Activated T-cell treated with anti-CD3 and anti-CD28 coated beads, Interleukin-2, amount 50 U/mL, for 24 hours (primary cell): Measurements from ENCODE around the gene FGGY.
"Not testable (repeated sequence)": the region's sequence is repeated elsewhere in the genome, so short reads cannot be mapped to it uniquely, and the experiment has no call there.

Source experiments
- DNase-seq: peaks from one replicate; pipeline ENCODE4 v3.0.0-alpha.2; 2020
- H3K27ac Mint-ChIP-seq: 2 replicates; pipeline ENCODE4 v1.8.0; 2020; ENCODE audit warnings: mild to moderate bottlenecking, mixed read lengths
- H3K27me3 Mint-ChIP-seq: 2 replicates; pipeline ENCODE4 v1.8.0; 2020; ENCODE audit warnings: mixed read lengths
- H3K36me3 Mint-ChIP-seq: 2 replicates; pipeline ENCODE4 v1.8.0; 2020; ENCODE audit warnings: low read depth, mixed read lengths
- H3K4me1 Mint-ChIP-seq: 2 replicates; pipeline ENCODE4 v1.8.0; 2020; ENCODE audit warnings: low read depth, mixed read lengths
- H3K4me3 Mint-ChIP-seq: 2 replicates; pipeline ENCODE4 v1.8.0; 2020; ENCODE audit warnings: mild to moderate bottlenecking, moderate library complexity, mixed read lengths
- H3K9me3 Mint-ChIP-seq: 2 replicates; pipeline ENCODE4 v1.8.0; 2020; ENCODE audit warnings: mixed read lengths

FGGY gene

GRCh38 chr1:59558580-59558979, 261.7 kb downstream of the FGGY start:
- H3K27ac Mint-ChIP-seq, H3K4me3 Mint-ChIP-seq, DNase-seq, H3K27me3 Mint-ChIP-seq, H3K4me1 Mint-ChIP-seq: not testable (repeated sequence)
- Mint-ChIP-seq H3K9me3 (peaks cover 27% of the 10 kb centered on the region), H3K36me3 (peaks cover 45% of the 10 kb centered on the region)

- H3K27ac Mint-ChIP-seq = no peak overlapping the region
- no peak for DNase-seq
- no peaks in the 10 kb centered on the region for H3K27me3 Mint-ChIP-seq
- peaks cover 26% of the 10 kb centered on the region for H3K36me3 Mint-ChIP-seq
- H3K9me3 Mint-ChIP-seq = peaks cover 27% of the 10 kb centered on the region
- peaks cover 3% of the 10 kb centered on the region for H3K4me1 Mint-ChIP-seq
- no peak overlapping the region for H3K4me3 Mint-ChIP-seq
Observed at GRCh38 chr1:59560807-59561450, 264.0 kb downstream of the FGGY start.

GRCh38 chr1:59561796-59562195, 264.9 kb downstream of the FGGY start:
- peaks cover 19% of the 10 kb centered on the region for H3K36me3 Mint-ChIP-seq
- H3K9me3 Mint-ChIP-seq = peaks cover 23% of the 10 kb centered on the region
- peaks cover 4% of the 10 kb centered on the region for H3K4me1 Mint-ChIP-seq
- no peak for DNase-seq
- no peak overlapping the region for H3K27ac Mint-ChIP-seq
- no peaks in the 10 kb centered on the region for H3K27me3 Mint-ChIP-seq
- no peak overlapping the region for H3K4me3 Mint-ChIP-seq

GRCh38 chr1:59564192-59564891, 267.4 kb downstream of the FGGY start:
- no peak for DNase-seq
- H3K4me1 Mint-ChIP-seq = peaks cover 4% of the 10 kb centered on the region
- no peak overlapping the region for H3K27ac Mint-ChIP-seq

GRCh38 chr1:59565611-59566410, 268.9 kb downstream of the FGGY start:
- peaks cover 17% of the 10 kb centered on the region for H3K4me1 Mint-ChIP-seq
- H3K4me3 Mint-ChIP-seq = no peak overlapping the region
- no peaks in the 10 kb centered on the region for H3K9me3 Mint-ChIP-seq
- H3K36me3 Mint-ChIP-seq = no peaks in the 10 kb centered on the region
- DNase-seq = no peak
- no peaks in the 10 kb centered on the region for H3K27me3 Mint-ChIP-seq
- no peak overlapping the region for H3K27ac Mint-ChIP-seq

More at GRCh38 chr1:59564192-59564891, 267.4 kb downstream of the FGGY start:
- Mint-ChIP-seq H3K27me3 (no peaks in the 10 kb centered on the region), H3K4me3 (no peak overlapping the region), H3K9me3 (peaks cover 1% of the 10 kb centered on the region), H3K36me3 (no peaks in the 10 kb centered on the region)

- Mint-ChIP-seq H3K4me1 (peaks cover 30% of the 10 kb centered on the region), H3K27ac (no peak overlapping the region), H3K9me3 (no peaks in the 10 kb centered on the region), H3K27me3 (no peaks in the 10 kb centered on the region), H3K4me3 (no peak overlapping the region), H3K36me3 (no peaks in the 10 kb centered on the region)
- no peak for DNase-seq
Observed at GRCh38 chr1:59568158-59568935, 271.5 kb downstream of the FGGY start.

- H3K4me3 Mint-ChIP-seq = no peak overlapping the region
- no peaks in the 10 kb centered on the region for H3K27me3 Mint-ChIP-seq
- no peak for DNase-seq
- no peak overlapping the region for H3K27ac Mint-ChIP-seq
- H3K36me3 Mint-ChIP-seq = peaks cover 2% of the 10 kb centered on the region
- H3K9me3 Mint-ChIP-seq = peaks cover 5% of the 10 kb centered on the region
- H3K4me1 Mint-ChIP-seq = peaks cover 30% of the 10 kb centered on the region
Observed at GRCh38 chr1:59569198-59569597, 272.3 kb downstream of the FGGY start.

- no peaks in the 10 kb centered on the region for H3K27me3 Mint-ChIP-seq
- H3K36me3 Mint-ChIP-seq = peaks cover 4% of the 10 kb centered on the region
- H3K4me3 Mint-ChIP-seq = no peak overlapping the region
- H3K4me1 Mint-ChIP-seq = peaks cover 30% of the 10 kb centered on the region
- H3K27ac Mint-ChIP-seq = no peak overlapping the region
- H3K9me3 Mint-ChIP-seq = peaks cover 10% of the 10 kb centered on the region
- peak; percentile 28 for DNase-seq
Observed at GRCh38 chr1:59570524-59570923, 273.6 kb downstream of the FGGY start.

- DNase-seq = no peak
Observed at GRCh38 chr1:59574085-59574484, 277.2 kb downstream of the FGGY start.

GRCh38 chr1:59577774-59578173, 280.9 kb downstream of the FGGY start:
- H3K27me3 Mint-ChIP-seq = no peaks in the 10 kb centered on the region
- no peaks in the 10 kb centered on the region for H3K4me1 Mint-ChIP-seq
- no peak for DNase-seq
- peaks cover 4% of the 10 kb centered on the region for H3K36me3 Mint-ChIP-seq
- H3K9me3 Mint-ChIP-seq = peaks cover 10% of the 10 kb centered on the region
- H3K27ac Mint-ChIP-seq = no peak overlapping the region
- no peak overlapping the region for H3K4me3 Mint-ChIP-seq

More at GRCh38 chr1:59574085-59574484, 277.2 kb downstream of the FGGY start:
- H3K9me3 Mint-ChIP-seq = peaks cover 10% of the 10 kb centered on the region
- no peak overlapping the region for H3K27ac Mint-ChIP-seq
- no peak overlapping the region for H3K4me3 Mint-ChIP-seq
- peaks cover 27% of the 10 kb centered on the region for H3K4me1 Mint-ChIP-seq
- peaks cover 4% of the 10 kb centered on the region for H3K36me3 Mint-ChIP-seq
- H3K27me3 Mint-ChIP-seq = no peaks in the 10 kb centered on the region

- Mint-ChIP-seq H3K4me1 (no peaks in the 10 kb centered on the region), H3K27ac (no peak overlapping the region), H3K9me3 (peaks cover 5% of the 10 kb centered on the region), H3K36me3 (peaks cover 2% of the 10 kb centered on the region), H3K4me3 (no peak overlapping the region), H3K27me3 (no peaks in the 10 kb centered on the region)
- DNase-seq = no peak
Observed at GRCh38 chr1:59579222-59579621, 282.3 kb downstream of the FGGY start.

- Mint-ChIP-seq H3K36me3 (peaks cover 2% of the 10 kb centered on the region), H3K27me3 (no peaks in the 10 kb centered on the region), H3K4me3 (no peak overlapping the region), H3K27ac (no peak overlapping the region), H3K9me3 (peaks cover 2% of the 10 kb centered on the region), H3K4me1 (no peaks in the 10 kb centered on the region)
- no peak for DNase-seq
Observed at GRCh38 chr1:59580257-59580656, 283.4 kb downstream of the FGGY start.

- not testable (repeated sequence) for H3K27me3 Mint-ChIP-seq, H3K36me3 Mint-ChIP-seq, H3K9me3 Mint-ChIP-seq, H3K27ac Mint-ChIP-seq, H3K4me1 Mint-ChIP-seq, H3K4me3 Mint-ChIP-seq, DNase-seq
Observed at GRCh38 chr1:59592410-59592809, 295.5 kb downstream of the FGGY start.

GRCh38 chr1:59592924-59593323, 296.0 kb downstream of the FGGY start:
- DNase-seq = no peak

More at GRCh38 chr1:59592924-59593323, 296.0 kb downstream of the FGGY start:
- H3K27ac Mint-ChIP-seq = no peak overlapping the region
- peaks cover 2% of the 10 kb centered on the region for H3K4me1 Mint-ChIP-seq
- no peak overlapping the region for H3K4me3 Mint-ChIP-seq
- H3K27me3 Mint-ChIP-seq = no peaks in the 10 kb centered on the region
- H3K36me3 Mint-ChIP-seq = no peaks in the 10 kb centered on the region
- no peaks in the 10 kb centered on the region for H3K9me3 Mint-ChIP-seq
